ENCODE data around the gene BRK1. TPM values are rescaled to one million over a fixed set of nuclear protein-coding genes. Genes with fewer than 3 reads are reported as not detected.
"Not testable (repeated sequence)": the region's sequence is repeated elsewhere in the genome, so short reads cannot be mapped to it uniquely, and the experiment has no call there.

The BRK1 gene
- polyA plus RNA-seq, 2 of the 4 experiments (the other 2 are of a cell fraction): 189 to 191 TPM

GRCh38 chr3:10121064-10121463, 5.6 kb downstream of the BRK1 start:
- Histone ChIP-seq H3K4me3 (no peak overlapping the region), H3K4me2 (no peak overlapping the region), H3K9me3 (no peaks in the 10 kb centered on the region), H3K27ac (no peak overlapping the region), H3K4me1 (peaks cover 10% of the 10 kb centered on the region)
- FAIRE-seq (no peak), DNase-seq (ENCODE audit: low read depth in 1 of 2, low spot score in 1 of 2) (no peak), ATAC-seq (no peak)
- ChIA-PET CTCF (no interaction called here), POLR2A (no interaction called here)
- 94% methylated on average over 2 of the region's 2 CpGs for WGBS (ENCODE audit: missing lambda C conversion rate)
- no peak for TF ChIP-seq EHMT2 (IDR thresholded peaks at IDR 0.05; ENCODE audit: low read depth)
- no peak for TF ChIP-seq HOXA7 (CRISPR knock-in tag; IDR thresholded peaks at IDR 0.05)
- no peak for TF ChIP-seq CHD4 (IDR thresholded peaks at IDR 0.05; ENCODE audit: borderline replicate concordance)
- TF ChIP-seq MAX (IDR thresholded peaks at IDR 0.05): no peak
- TF ChIP-seq CBX8 (IDR thresholded peaks at IDR 0.05): no peak
- TF ChIP-seq ESRRA (IDR thresholded peaks at IDR 0.05; ENCODE audit: borderline replicate concordance, low read length): no peak
- no peak for TF ChIP-seq RFX5 (IDR thresholded peaks at IDR 0.05)
- no peak for TF ChIP-seq CHD2 (IDR thresholded peaks at IDR 0.05; ENCODE audit: low read length, partially characterized antibody)
- TF ChIP-seq CEBPB (IDR thresholded peaks at IDR 0.05): no peak
- TF ChIP-seq EHF (CRISPR knock-in tag; IDR thresholded peaks at IDR 0.05): no peak
- no peak for TF ChIP-seq ZFP36 (IDR thresholded peaks at IDR 0.05; ENCODE audit: borderline replicate concordance, partially characterized antibody)
- TF ChIP-seq HDAC2 (IDR thresholded peaks at IDR 0.05): no peak
- no peak for TF ChIP-seq ZC3H11A (IDR thresholded peaks at IDR 0.05)
- no peak for TF ChIP-seq JUNB (IDR thresholded peaks at IDR 0.05)
- TF ChIP-seq HOXB13 (CRISPR knock-in tag; IDR thresholded peaks at IDR 0.05; ENCODE audit: low read depth): no peak
- no peak for TF ChIP-seq POLR2AphosphoS2 (conservative IDR thresholded peaks at IDR 0.05; ENCODE audit: low read length)
- no peak for TF ChIP-seq JUN (IDR thresholded peaks at IDR 0.05)
- TF ChIP-seq ZSCAN20 (CRISPR knock-in tag; IDR thresholded peaks at IDR 0.05): no peak
- TF ChIP-seq POLR2A (IDR thresholded peaks at IDR 0.05; ENCODE audit: low read length): no peak

- FAIRE-seq (no peak), DNase-seq (ENCODE audit: low read depth in 1 of 2, low spot score in 1 of 2) (no peak), ATAC-seq (no peak)
- ChIA-PET CTCF (interaction anchor here (0.9 kb wide), 2 partner anchors 82 to 104 kb away, joined by 3 read pairs; no protein-coding TSS in a partner anchor), POLR2A (no interaction called here)
- Histone ChIP-seq H3K4me1 (no peaks in the 10 kb centered on the region), H3K4me3 (no peak overlapping the region), H3K4me2 (no peak overlapping the region), H3K9me3 (no peaks in the 10 kb centered on the region), H3K27ac (no peak overlapping the region)
- WGBS (ENCODE audit: missing lambda C conversion rate): 95% methylated on average over 4 of the region's 4 CpGs
- TF ChIP-seq HOXB13 (CRISPR knock-in tag; IDR thresholded peaks at IDR 0.05; ENCODE audit: low read depth): no peak
- no peak for TF ChIP-seq MYC (IDR thresholded peaks at IDR 0.05; ENCODE audit: borderline replicate concordance, low read length)
Measured at GRCh38 chr3:10122724-10123123, 7.2 kb downstream of the BRK1 start.

- H3K4me1 ChIP-seq; H3K27ac ChIP-seq; ATAC-seq; H3K4me3 ChIP-seq; DNase-seq (ENCODE audit: low read depth in 1 of 2, low spot score in 1 of 2); H3K9me3 ChIP-seq; FAIRE-seq; H3K4me2 ChIP-seq; POLR2A ChIA-PET: not testable (repeated sequence)
- CTCF ChIA-PET: interaction anchor here (0.9 to 1.5 kb wide), 4 partner anchors 10 to 190 kb away, joined by 3 to 4 read pairs (median 4); no protein-coding TSS in a partner anchor
- 84% methylated on average over 9 of the region's 9 CpGs for WGBS (ENCODE audit: missing lambda C conversion rate)
Measured at GRCh38 chr3:10135872-10136271, 20.4 kb downstream of the BRK1 start.

GRCh38 chr3:10136426-10137005, 21.0 kb downstream of the BRK1 start:
- Histone ChIP-seq H3K27ac (no peak overlapping the region), H3K4me1 (no peaks in the 10 kb centered on the region; the same call in 2 of the 3 replicates), H3K4me3 (no peak overlapping the region), H3K4me2 (no peak overlapping the region), H3K9me3 (no peaks in the 10 kb centered on the region)
- POLR2A ChIA-PET: no interaction called here
- no peak for FAIRE-seq
- no peak for DNase-seq (ENCODE audit: low read depth in 1 of 2, low spot score in 1 of 2)
- WGBS (ENCODE audit: missing lambda C conversion rate): 92% methylated on average over 19 of the region's 25 CpGs
- ATAC-seq: no peak
- CTCF ChIA-PET: interaction anchor here (1.5 kb wide), 1 partner anchor 9 kb away, joined by 3 read pairs; no protein-coding TSS in a partner anchor
- TF ChIP-seq POLR2AphosphoS2 (conservative IDR thresholded peaks at IDR 0.05; ENCODE audit: low read length) (no peak), CEBPB (IDR thresholded peaks at IDR 0.05) (no peak)

Data from A549 (cell line).